Type B pancreatic cell (in vitro differentiated cells): ENCODE data around the gene GRN. TPM values are rescaled to one million over a fixed set of nuclear protein-coding genes. Genes with fewer than 3 reads are reported as not detected.

Source experiments
- DNase-seq: peaks from one replicate; pipeline ENCODE4 v3.0.0; 2021; ENCODE audit warnings: mixed read lengths; ENCODE audit not compliant: unreplicated experiment; ENCODE audit errors: extremely low spot score
- H3K27ac Mint-ChIP-seq: 2 replicates; pipeline ENCODE4 v1.8.0; 2021; ENCODE audit warnings: mild to moderate bottlenecking, mixed read lengths
- H3K27me3 Mint-ChIP-seq: 2 replicates; pipeline ENCODE4 v1.8.0; 2021; ENCODE audit warnings: mixed read lengths
- H3K36me3 Mint-ChIP-seq: 2 replicates; pipeline ENCODE4 v1.8.0; 2021; ENCODE audit warnings: mixed read lengths
- H3K4me1 Mint-ChIP-seq: one replicate; pipeline ENCODE4 v1.8.0; 2021; ENCODE audit warnings: mixed read lengths; ENCODE audit not compliant: unreplicated experiment
- H3K4me3 Mint-ChIP-seq: 2 replicates; pipeline ENCODE4 v1.8.0; 2021; ENCODE audit warnings: mild to moderate bottlenecking, mixed read lengths
- H3K9me3 Mint-ChIP-seq: 2 replicates; pipeline ENCODE4 v1.8.0; 2021; ENCODE audit warnings: mixed read lengths
- CTCF ChIP-seq: fragments of 200-600 bp; sonication (generic); conservative IDR thresholded peaks from 2 replicates; pipeline ENCODE4 v1.5.0; 2021; ENCODE audit warnings: antibody characterized with exemption, mild to moderate bottlenecking
- total RNA-seq: library from RNA; stranded (reverse); gene quantifications from 2 replicates; pipeline ENCODE4 v1.2.1, GENCODE V29; 2021; ENCODE audit warnings: low replicate concordance

Gene GRN
- total RNA-seq, 1 donor from 2014 or later = 183 TPM

GRCh38 chr17:44351961-44352827, 7.1 kb downstream of the GRN start:
- Mint-ChIP-seq H3K9me3 (no peaks in the 10 kb centered on the region), H3K4me3 (no peak overlapping the region), H3K4me1 (peaks cover 4% of the 10 kb centered on the region)

GRCh38 chr17:44352828-44353671, 7.9 kb downstream of the GRN start:
- H3K4me3 Mint-ChIP-seq = peak overlapping the region; percentile 52
- no peak for DNase-seq
- peaks cover 4% of the 10 kb centered on the region for H3K4me1 Mint-ChIP-seq
- peaks cover 4% of the 10 kb centered on the region for H3K36me3 Mint-ChIP-seq
- no peaks in the 10 kb centered on the region for H3K27me3 Mint-ChIP-seq
- no peak for TF ChIP-seq CTCF
- H3K27ac Mint-ChIP-seq = no peak overlapping the region
- no peaks in the 10 kb centered on the region for H3K9me3 Mint-ChIP-seq

More at GRCh38 chr17:44351961-44352827, 7.1 kb downstream of the GRN start:
- TF ChIP-seq CTCF = no peak
- no peak overlapping the region for H3K27ac Mint-ChIP-seq
- H3K27me3 Mint-ChIP-seq = no peaks in the 10 kb centered on the region
- no peak for DNase-seq
- H3K36me3 Mint-ChIP-seq = peaks cover 4% of the 10 kb centered on the region

GRCh38 chr17:44353672-44354331, 8.7 kb downstream of the GRN start:
- no peak for DNase-seq
- TF ChIP-seq CTCF = no peak
- Mint-ChIP-seq H3K27ac (no peak overlapping the region), H3K4me1 (peaks cover 5% of the 10 kb centered on the region), H3K4me3 (no peak overlapping the region), H3K9me3 (no peaks in the 10 kb centered on the region), H3K27me3 (no peaks in the 10 kb centered on the region), H3K36me3 (peaks cover 4% of the 10 kb centered on the region)

- Mint-ChIP-seq H3K4me1 (peaks cover 11% of the 10 kb centered on the region), H3K4me3 (peak overlapping the region; percentile 36), H3K36me3 (peaks cover 4% of the 10 kb centered on the region), H3K27ac (no peak overlapping the region), H3K27me3 (no peaks in the 10 kb centered on the region), H3K9me3 (no peaks in the 10 kb centered on the region)
- DNase-seq = no peak
- TF ChIP-seq CTCF = peak; percentile 78
Observed at GRCh38 chr17:44354582-44355561, 9.8 kb downstream of the GRN start.
